Panc1 (cell line): ENCODE data around the gene PRXL2C.

ENCODE experiments used
- CTCF ChIP-seq: fragments of 450-650 bp; IDR thresholded peaks from 2 replicates; pipeline ENCODE4 v1.5.1; 2017; ENCODE audit warnings: mild to moderate bottlenecking
- REST ChIP-seq, 2 experiments: IDR thresholded peaks; 2 replicates each; pipeline ENCODE4 v1.6.1; 2011 to 2012; ENCODE audit warnings: low read depth in 2 of 2, control low read depth in 1 of 2, low read length in 1 of 2, mild to moderate bottlenecking in 1 of 2, moderate library complexity in 1 of 2; ENCODE audit not compliant: insufficient read depth in 1 of 2
- TCF7L2 ChIP-seq: IDR thresholded peaks from 2 replicates; pipeline ENCODE4 v1.6.1; 2011; ENCODE audit warnings: mild to moderate bottlenecking, low read depth, low read length, inconsistent platforms

- TF ChIP-seq CTCF, result no peak
- TF ChIP-seq TCF7L2, result no peak
- TF ChIP-seq REST (IDR thresholded peaks at IDR 0.05; ENCODE audit: insufficient read depth in 1 of 2, low read depth in 2 of 2, low read length in 1 of 2), result no peak
Measured at GRCh38 chr9:96609732-96610131, 45.4 kb downstream of the PRXL2C start.
